ENCODE data around the gene RAB24. TPM values are rescaled to one million over a fixed set of nuclear protein-coding genes. Genes with fewer than 3 reads are reported as not detected.

Gene RAB24
- total and polyA plus RNA-seq, 4 experiments from 2014 or later = 13.3 to 20.5 (median 17.9) TPM

GRCh38 chr5:177327539-177328522 lies 24.3 kb upstream of the RAB24 start:
- H3K4me3 Mint-ChIP-seq = peak overlapping the region in 6 of 8 donors; percentile 9 to 62 (median 36)
- H3K27me3 Mint-ChIP-seq = no peaks in the 10 kb centered on the region
- H3K27ac Mint-ChIP-seq = peak overlapping the region in 6 of 7 donors; percentile 5 to 84 (median 56)
- no peak for DNase-seq
- Histone ChIP-seq H3K27me3 (ENCODE audit: insufficient read depth, low read length) (no peaks in the 10 kb centered on the region), H3K4me3 (ENCODE audit: low read length in 2 of 2) (no peak overlapping the region), H3K4me1 (ENCODE audit: insufficient read depth, low read length) (no peaks in the 10 kb centered on the region), H3K36me3 (ENCODE audit: insufficient read depth, low read length) (peaks cover 24% of the 10 kb centered on the region), H3K9me3 (ENCODE audit: control insufficient read depth in 1 of 2, low read length in 2 of 2) (no peaks in the 10 kb centered on the region), H3K27ac (ENCODE audit: low read depth, low read length) (no peak overlapping the region)
- CTCF ChIA-PET (ENCODE audit: partially characterized antibody) = interaction anchor here (0.9 to 3.0 kb wide), 5 partner anchors 10 to 128 kb away, joined by 3 to 13 read pairs (median 4); no protein-coding TSS in a partner anchor
- H3K36me3 Mint-ChIP-seq = peaks cover 16 to 43% of the 10 kb centered on the region in 2 donors
- H3K4me1 Mint-ChIP-seq = peaks cover 0 to 6% (median 2%) of the 10 kb centered on the region in 4 donors
- POLR2A ChIA-PET (ENCODE audit: partially characterized antibody) = interaction anchor here (0.7 to 1.7 kb wide), 5 partner anchors 8 to 41 kb away, joined by 3 to 4 read pairs (median 3); partner anchors contain the start of gene RGS14
- intact Hi-C loops (cut with micrococcal nuclease) = no loop called here
- no peaks in the 10 kb centered on the region for H3K9me3 Mint-ChIP-seq

GRCh38 chr5:177325868-177326381 lies 22.4 kb upstream of the RAB24 start:
- Mint-ChIP-seq H3K9me3 (no peaks in the 10 kb centered on the region), H3K27ac (peak overlapping the region in 4 of 7 donors; percentile 4 to 19 (median 11)), H3K27me3 (no peaks in the 10 kb centered on the region), H3K36me3 (peaks cover 18 to 34% of the 10 kb centered on the region in 2 donors), H3K4me3 (no peak overlapping the region), H3K4me1 (peaks cover 0 to 10% (median 2%) of the 10 kb centered on the region in 4 donors)
- Histone ChIP-seq H3K9me3 (ENCODE audit: control insufficient read depth in 1 of 2, low read length in 2 of 2) (no peaks in the 10 kb centered on the region), H3K27ac (ENCODE audit: low read depth, low read length) (no peak overlapping the region), H3K4me1 (ENCODE audit: insufficient read depth, low read length) (no peaks in the 10 kb centered on the region), H3K4me3 (ENCODE audit: low read length in 2 of 2) (no peak overlapping the region), H3K27me3 (ENCODE audit: insufficient read depth, low read length) (no peaks in the 10 kb centered on the region), H3K36me3 (ENCODE audit: insufficient read depth, low read length) (peaks cover 10% of the 10 kb centered on the region)
- intact Hi-C loops (cut with micrococcal nuclease) = no loop called here
- no peak for DNase-seq
- POLR2A ChIA-PET (ENCODE audit: partially characterized antibody) = no interaction called here
- CTCF ChIA-PET (ENCODE audit: partially characterized antibody) = interaction anchor here (1.2 to 1.8 kb wide), 3 partner anchors 16 to 77 kb away, joined by 4 to 5 read pairs (median 4); no protein-coding TSS in a partner anchor

GRCh38 chr5:177320879-177321278 lies 17.4 kb upstream of the RAB24 start:
- H3K27me3 ChIP-seq (ENCODE audit: insufficient read depth, low read length) = no peaks in the 10 kb centered on the region
- no peak overlapping the region for H3K4me3 Mint-ChIP-seq
- H3K27me3 Mint-ChIP-seq = no peaks in the 10 kb centered on the region
- no peak overlapping the region for H3K27ac ChIP-seq (ENCODE audit: low read depth, low read length)
- POLR2A ChIA-PET (ENCODE audit: partially characterized antibody) = interaction anchor here (3.4 to 3.8 kb wide), 2 partner anchors 82 to 135 kb away, joined by 11 to 18 read pairs; no protein-coding TSS in a partner anchor
- DNase-seq = no peak
- H3K36me3 Mint-ChIP-seq = peaks cover 14% of the 10 kb centered on the region in 2 donors
- no peaks in the 10 kb centered on the region for H3K9me3 Mint-ChIP-seq
- no peak overlapping the region for H3K27ac Mint-ChIP-seq
- no peaks in the 10 kb centered on the region for H3K9me3 ChIP-seq (ENCODE audit: control insufficient read depth in 1 of 2, low read length in 2 of 2)
- H3K4me1 Mint-ChIP-seq = peaks cover 8 to 35% (median 16%) of the 10 kb centered on the region in 4 donors
- CTCF ChIA-PET (ENCODE audit: partially characterized antibody) = interaction anchor here (0.6 to 5.0 kb wide), 7 partner anchors 11 to 180 kb away, joined by 3 to 39 read pairs (median 4); partner anchors contain the start of genes F12 and SLC34A1
- no peaks in the 10 kb centered on the region for H3K36me3 ChIP-seq (ENCODE audit: insufficient read depth, low read length)
- H3K4me1 ChIP-seq (ENCODE audit: insufficient read depth, low read length) = peaks cover 12% of the 10 kb centered on the region
- no peak overlapping the region for H3K4me3 ChIP-seq (ENCODE audit: low read length in 2 of 2)
- intact Hi-C loops (cut with micrococcal nuclease) = no loop called here

- H3K9me3 Mint-ChIP-seq = no peaks in the 10 kb centered on the region
- H3K27ac Mint-ChIP-seq = peak overlapping the region in 3 of 7 donors; percentile 30 to 49 (median 35)
- DNase-seq = peak in 1 of 5 donors; percentile 54
- Histone ChIP-seq H3K27me3 (ENCODE audit: insufficient read depth, low read length) (no peaks in the 10 kb centered on the region), H3K36me3 (ENCODE audit: insufficient read depth, low read length) (no peaks in the 10 kb centered on the region), H3K27ac (ENCODE audit: low read depth, low read length) (no peak overlapping the region), H3K4me1 (ENCODE audit: insufficient read depth, low read length) (peaks cover 12% of the 10 kb centered on the region), H3K4me3 (ENCODE audit: low read length in 2 of 2) (no peak overlapping the region), H3K9me3 (ENCODE audit: control insufficient read depth in 1 of 2, low read length in 2 of 2) (no peaks in the 10 kb centered on the region)
- peaks cover 11 to 14% of the 10 kb centered on the region in 2 donors for H3K36me3 Mint-ChIP-seq
- H3K4me3 Mint-ChIP-seq = no peak overlapping the region
- ChIA-PET CTCF (ENCODE audit: partially characterized antibody) (interaction anchor here (0.9 to 9.2 kb wide), 14 partner anchors 11 to 182 kb away, joined by 3 to 86 read pairs (median 12); partner anchors contain the start of genes LMAN2, RGS14 and SLC34A1), POLR2A (ENCODE audit: partially characterized antibody) (interaction anchor here (0.9 to 3.8 kb wide), 5 partner anchors 8 to 135 kb away, joined by 3 to 18 read pairs (median 3); partner anchors contain the start of gene PRR7)
- peaks cover 8 to 35% (median 16%) of the 10 kb centered on the region in 4 donors for H3K4me1 Mint-ChIP-seq
- no peaks in the 10 kb centered on the region for H3K27me3 Mint-ChIP-seq
- intact Hi-C loops (cut with micrococcal nuclease) = no loop called here
Observed at GRCh38 chr5:177319913-177320588, 16.5 kb upstream of the RAB24 start.

GRCh38 chr5:177317959-177318377 lies 14.4 kb upstream of the RAB24 start:
- Histone ChIP-seq H3K9me3 (ENCODE audit: control insufficient read depth in 1 of 2, low read length in 2 of 2) (no peaks in the 10 kb centered on the region), H3K27me3 (ENCODE audit: insufficient read depth, low read length) (no peaks in the 10 kb centered on the region), H3K36me3 (ENCODE audit: insufficient read depth, low read length) (no peaks in the 10 kb centered on the region), H3K4me1 (ENCODE audit: insufficient read depth, low read length) (peaks cover 15% of the 10 kb centered on the region), H3K27ac (ENCODE audit: low read depth, low read length) (no peak overlapping the region), H3K4me3 (ENCODE audit: low read length in 2 of 2) (no peak overlapping the region)
- no peak overlapping the region for H3K4me3 Mint-ChIP-seq
- peak; percentile 68 to 73 (median 69) for DNase-seq
- ChIA-PET CTCF (ENCODE audit: partially characterized antibody) (interaction anchor here (0.7 to 9.2 kb wide), 25 partner anchors 8 to 204 kb away, joined by 3 to 86 read pairs (median 6); partner anchors contain the start of genes PDLIM7, RGS14 and SLC34A1), POLR2A (ENCODE audit: partially characterized antibody) (interaction anchor here (1.0 to 3.8 kb wide), 5 partner anchors 9 to 137 kb away, joined by 3 to 18 read pairs (median 4); no protein-coding TSS in a partner anchor)
- intact Hi-C loops (cut with micrococcal nuclease) = loop anchor here (1.0 kb wide), 4 partner anchors 72 to 183 kb away; no protein-coding TSS in a partner anchor
- H3K36me3 Mint-ChIP-seq = peaks cover 7 to 12% of the 10 kb centered on the region in 2 donors
- no peaks in the 10 kb centered on the region for H3K27me3 Mint-ChIP-seq
- no peaks in the 10 kb centered on the region for H3K9me3 Mint-ChIP-seq
- peaks cover 8 to 36% (median 20%) of the 10 kb centered on the region in 4 donors for H3K4me1 Mint-ChIP-seq
- H3K27ac Mint-ChIP-seq = peak overlapping the region in 2 of 7 donors; percentile 10 to 34

- H3K36me3 ChIP-seq (ENCODE audit: insufficient read depth, low read length) = no peaks in the 10 kb centered on the region
- Mint-ChIP-seq H3K4me1 (peaks cover 15 to 52% (median 28%) of the 10 kb centered on the region in 4 donors), H3K27ac (peak overlapping the region in 2 of 7 donors; percentile 1 to 77), H3K9me3 (no peaks in the 10 kb centered on the region), H3K27me3 (no peaks in the 10 kb centered on the region), H3K4me3 (peak overlapping the region in 2 of 8 donors; percentile 55 to 57), H3K36me3 (peaks cover 3 to 9% of the 10 kb centered on the region in 2 donors)
- no peaks in the 10 kb centered on the region for H3K27me3 ChIP-seq (ENCODE audit: insufficient read depth, low read length)
- peaks cover 32% of the 10 kb centered on the region for H3K4me1 ChIP-seq (ENCODE audit: insufficient read depth, low read length)
- ChIA-PET POLR2A (ENCODE audit: partially characterized antibody) (interaction anchor here (0.9 kb wide), 1 partner anchor 74 kb away, joined by 3 read pairs; no protein-coding TSS in a partner anchor), CTCF (ENCODE audit: partially characterized antibody) (interaction anchor here (0.7 to 9.2 kb wide), 12 partner anchors 10 to 803 kb away, joined by 3 to 86 read pairs (median 4); partner anchors contain the start of gene SLC34A1)
- H3K27ac ChIP-seq (ENCODE audit: low read depth, low read length) = no peak overlapping the region
- intact Hi-C loops (cut with micrococcal nuclease) = no loop called here
- no peaks in the 10 kb centered on the region for H3K9me3 ChIP-seq (ENCODE audit: control insufficient read depth in 1 of 2, low read length in 2 of 2)
- no peak overlapping the region for H3K4me3 ChIP-seq (ENCODE audit: low read length in 2 of 2)
- DNase-seq = no peak
Observed at GRCh38 chr5:177316005-177316404, 12.5 kb upstream of the RAB24 start.

Data from CD4-positive, alpha-beta memory T cell (primary cell).